Panc1 (cell line): ENCODE measurements around the gene GPD1.

Source experiments
- CTCF ChIP-seq: fragments of 450-650 bp; IDR thresholded peaks from 2 replicates; pipeline ENCODE4 v1.5.1; 2017; ENCODE audit warnings: mild to moderate bottlenecking
- POLR2AphosphoS5 ChIP-seq: IDR thresholded peaks from 2 replicates; pipeline ENCODE4 v1.6.1; 2012; ENCODE audit warnings: mild to moderate bottlenecking, low read depth, low read length, moderate library complexity
- REST ChIP-seq, 2 experiments: IDR thresholded peaks; 2 replicates each; pipeline ENCODE4 v1.6.1; 2011 to 2012; ENCODE audit warnings: low read depth in 2 of 2, control low read depth in 1 of 2, low read length in 1 of 2, mild to moderate bottlenecking in 1 of 2, moderate library complexity in 1 of 2; ENCODE audit not compliant: insufficient read depth in 1 of 2
- SIN3A ChIP-seq: IDR thresholded peaks from 2 replicates; pipeline ENCODE4 v1.6.1; 2012; ENCODE audit warnings: low read depth, mild to moderate bottlenecking, low read length, moderate library complexity, borderline replicate concordance; ENCODE audit not compliant: insufficient read depth
- TCF7L2 ChIP-seq: IDR thresholded peaks from 2 replicates; pipeline ENCODE4 v1.6.1; 2011; ENCODE audit warnings: mild to moderate bottlenecking, low read depth, low read length, inconsistent platforms

DNA sequence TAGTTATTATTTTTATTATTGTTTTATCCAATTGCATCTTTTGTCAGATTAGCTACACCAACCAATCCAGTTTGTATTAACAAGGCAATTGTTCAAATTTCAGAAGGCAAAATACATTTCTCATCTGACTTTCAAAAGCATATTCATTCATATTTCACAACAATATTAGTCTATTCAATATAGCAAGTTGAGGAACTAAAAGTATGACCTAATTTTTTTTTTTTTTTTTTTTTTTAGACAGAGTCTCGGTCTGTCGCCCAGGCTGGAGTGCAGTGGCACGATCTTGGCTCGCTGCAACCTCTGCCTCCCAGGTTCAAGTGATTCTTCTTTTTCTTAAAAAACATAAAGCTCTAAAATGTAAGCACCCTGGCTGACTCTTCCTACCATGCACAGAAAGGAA is 25.5 kb downstream of the GPD1 start:
- no peak for TF ChIP-seq REST (IDR thresholded peaks at IDR 0.05; ENCODE audit: insufficient read depth in 1 of 2, low read depth in 2 of 2, low read length in 1 of 2)
- TF ChIP-seq CTCF = no peak
- TF ChIP-seq POLR2AphosphoS5 = no peak
- TF ChIP-seq SIN3A = no peak
- no peak for TF ChIP-seq TCF7L2
